H9 (cell line): Measurements from ENCODE around the gene TYW1. TPM values are rescaled to one million over a fixed set of nuclear protein-coding genes. Genes with fewer than 3 reads are reported as not detected.

Experiments
- DNase-seq: peaks from one replicate; pipeline ENCODE4 v3.0.0-alpha.2; 2017
- H2AFZ ChIP-seq: one replicate; pipeline ENCODE4 v1.6.1; 2013; ENCODE audit warnings: mild to moderate bottlenecking, low read length, control low read depth, moderate library complexity
- H2AK5ac ChIP-seq: 2 replicates; pipeline ENCODE4 v1.6.1; 2013; ENCODE audit warnings: low read length, control low read depth, mixed read lengths; ENCODE audit not compliant: insufficient read length
- H2BK120ac ChIP-seq: one replicate; pipeline ENCODE4 v1.6.1; 2013; ENCODE audit warnings: low read depth, mild to moderate bottlenecking, low read length, control low read depth, inconsistent platforms; ENCODE audit not compliant: poor library complexity, severe bottlenecking
- H2BK12ac ChIP-seq: 2 replicates; pipeline ENCODE4 v1.6.1; 2013; ENCODE audit warnings: low read length, control low read depth, mixed read lengths, low read depth; ENCODE audit not compliant: insufficient read length
- H2BK15ac ChIP-seq: 2 replicates; pipeline ENCODE4 v1.6.1; 2013; ENCODE audit warnings: low read depth, low read length, control low read depth
- H2BK20ac ChIP-seq: one replicate; pipeline ENCODE4 v1.6.1; 2013; ENCODE audit warnings: low read depth, mild to moderate bottlenecking, low read length, control low read depth, inconsistent platforms; ENCODE audit not compliant: poor library complexity, severe bottlenecking
- H2BK5ac ChIP-seq: 2 replicates; pipeline ENCODE4 v1.6.1; 2013; ENCODE audit warnings: low read length, control low read depth, mixed read lengths; ENCODE audit not compliant: insufficient read length
- H3K14ac ChIP-seq: 2 replicates; pipeline ENCODE4 v1.6.1; 2013; ENCODE audit warnings: low read length, control low read depth; ENCODE audit not compliant: insufficient read depth
- H3K18ac ChIP-seq: 2 replicates; pipeline ENCODE4 v1.6.1; 2013; ENCODE audit warnings: low read depth, mild to moderate bottlenecking, mixed read lengths, low read length, control low read depth; ENCODE audit not compliant: insufficient read length
- H3K23ac ChIP-seq: 2 replicates; pipeline ENCODE4 v1.6.1; 2013; ENCODE audit warnings: low read length, control low read depth, mixed read lengths, low read depth; ENCODE audit not compliant: insufficient read length
- H3K23me2 ChIP-seq: 2 replicates; pipeline ENCODE4 v1.6.1; 2013; ENCODE audit warnings: low read depth, mild to moderate bottlenecking, mixed read lengths, low read length, control low read depth; ENCODE audit not compliant: insufficient read length, poor library complexity, severe bottlenecking
- H3K27ac ChIP-seq: 2 replicates; pipeline ENCODE4 v1.5.1; 2013; ENCODE audit warnings: low read length, control low read depth, mixed read lengths, low read depth; ENCODE audit not compliant: insufficient read length
- H3K27me3 ChIP-seq: 2 replicates; pipeline ENCODE4 v1.6.1; 2013; ENCODE audit warnings: low read length, control low read depth, inconsistent platforms; ENCODE audit not compliant: insufficient read depth
- H3K4ac ChIP-seq: 2 replicates; pipeline ENCODE4 v1.6.1; 2013; ENCODE audit warnings: low read depth, mild to moderate bottlenecking, control low read depth, inconsistent platforms, low read length, moderate library complexity
- H3K4me1 ChIP-seq: 2 replicates; pipeline ENCODE4 v1.6.1; 2013; ENCODE audit warnings: low read length, control low read depth, inconsistent platforms; ENCODE audit not compliant: insufficient read depth
- H3K4me2 ChIP-seq: 2 replicates; pipeline ENCODE4 v1.6.1; 2013; ENCODE audit warnings: low read length, control low read depth, mixed read lengths; ENCODE audit not compliant: insufficient read length, insufficient read depth
- H3K56ac ChIP-seq: 2 replicates; pipeline ENCODE4 v1.6.1; 2013; ENCODE audit warnings: low read depth, mild to moderate bottlenecking, mixed read lengths, low read length, control low read depth; ENCODE audit not compliant: insufficient read length
- H3K79me1 ChIP-seq: 2 replicates; pipeline ENCODE4 v1.6.1; 2013; ENCODE audit warnings: low read depth, mild to moderate bottlenecking, moderate library complexity, low read length, control low read depth, inconsistent platforms; ENCODE audit not compliant: insufficient read depth, poor library complexity, severe bottlenecking
- H3K79me2 ChIP-seq: 2 replicates; pipeline ENCODE4 v1.6.1; 2013; ENCODE audit warnings: low read length, control low read depth, inconsistent platforms; ENCODE audit not compliant: insufficient read depth
- H3K9ac ChIP-seq: 2 replicates; pipeline ENCODE4 v1.6.1; 2013; ENCODE audit warnings: low read length, control low read depth, mixed read lengths; ENCODE audit not compliant: insufficient read length; ENCODE audit errors: extremely low read depth
- H3K9me3 ChIP-seq: one replicate; pipeline ENCODE4 v1.6.1; 2013; ENCODE audit warnings: low read depth, low read length, inconsistent platforms; ENCODE audit not compliant: control insufficient read depth
- H3T11ph ChIP-seq: one replicate; pipeline ENCODE4 v1.6.1; 2013; ENCODE audit warnings: mild to moderate bottlenecking, low read length, control low read depth, inconsistent platforms
- H4K20me1 ChIP-seq: one replicate; pipeline ENCODE4 v1.6.1; 2013; ENCODE audit not compliant: control insufficient read depth, insufficient read length, insufficient read depth
- H4K5ac ChIP-seq: 2 replicates; pipeline ENCODE4 v1.6.1; 2013; ENCODE audit warnings: low read depth, mild to moderate bottlenecking, mixed read lengths, low read length, control low read depth; ENCODE audit not compliant: insufficient read length
- H4K8ac ChIP-seq: replicated peaks from 2 replicates; pipeline ENCODE4 v1.6.1; 2013; ENCODE audit warnings: low read length, control low read depth, mixed read lengths, low read depth; ENCODE audit not compliant: insufficient read length
- H4K91ac ChIP-seq: 2 replicates; pipeline ENCODE4 v1.6.1; 2013; ENCODE audit warnings: low read depth, mild to moderate bottlenecking, moderate library complexity, mixed read lengths, low read length, control low read depth; ENCODE audit not compliant: insufficient read length
- H3K27ac Mint-ChIP-seq, 3 experiments: 2 replicates in 2 of 3; 3 replicates in 1 of 3; pipeline ENCODE4 v1.8.0; 2020 to 2021; ENCODE audit warnings: mixed read lengths in 3 of 3, mild to moderate bottlenecking in 1 of 3, moderate library complexity in 1 of 3
- H3K27me3 Mint-ChIP-seq: 2 replicates; pipeline ENCODE4 v1.8.0; 2021; ENCODE audit warnings: low read depth, mild to moderate bottlenecking, moderate library complexity, mixed read lengths
- H3K36me3 Mint-ChIP-seq, 3 experiments: 2 replicates in 2 of 3; 3 replicates in 1 of 3; pipeline ENCODE4 v1.8.0; 2020 to 2021; ENCODE audit warnings: low read depth in 3 of 3, mixed read lengths in 3 of 3; ENCODE audit not compliant: insufficient read depth in 1 of 3
- H3K4me1 Mint-ChIP-seq, 2 experiments: 2 replicates each; pipeline ENCODE4 v1.8.0; 2020; ENCODE audit warnings: mixed read lengths in 2 of 2
- H3K4me3 Mint-ChIP-seq, 2 experiments: 2 replicates in 1 of 2; 3 replicates in 1 of 2; pipeline ENCODE4 v1.8.0; 2020 to 2021; ENCODE audit warnings: mild to moderate bottlenecking in 2 of 2, mixed read lengths in 2 of 2, moderate library complexity in 1 of 2
- H3K9me3 Mint-ChIP-seq, 2 experiments: 2 replicates in 1 of 2; 3 replicates in 1 of 2; pipeline ENCODE4 v1.8.0; 2020; ENCODE audit warnings: mild to moderate bottlenecking in 2 of 2, mixed read lengths in 2 of 2, moderate library complexity in 1 of 2
- CTCF ChIP-seq: fragments of 200-600 bp; sonication (generic); conservative IDR thresholded peaks from 3 replicates; pipeline ENCODE4 v1.8.0; 2021; ENCODE audit warnings: antibody characterized with exemption, mild to moderate bottlenecking
- WGBS: extraction: QIAGEN DNeasy Blood & Tissue Kit; methylation state at CpG from one replicate; pipeline ENCODE4 v1.1.7; 2013; ENCODE audit warnings: missing lambda C conversion rate, low lambda C conversion rate, mixed read lengths; ENCODE audit not compliant: insufficient read length; ENCODE audit errors: extremely low coverage; 5-methylcytosine and 5-hydroxymethylcytosine counted together
- total RNA-seq: library from RNA; stranded (reverse); gene quantifications from 2 replicates; pipeline ENCODE4 v1.2.1, GENCODE V29; 2021

The TYW1 gene
- total RNA-seq, 1 experiment from 2014 or later, result 22.3 TPM

- Histone ChIP-seq H2BK15ac (no peak overlapping the region), H2BK120ac (no peak overlapping the region), H3K9ac (no peak overlapping the region), H3K56ac (no peak overlapping the region), H4K91ac (no peak overlapping the region), H3K27me3 (no peaks in the 10 kb centered on the region), H4K20me1 (no peaks in the 10 kb centered on the region), H3K23ac (no peak overlapping the region), H3K23me2 (no peaks in the 10 kb centered on the region), H3K79me1 (no peaks in the 10 kb centered on the region), H4K8ac (no peak overlapping the region), H2AFZ (no peak overlapping the region), H3K4ac (no peak overlapping the region), H2BK20ac (no peak overlapping the region), H2BK12ac (no peak overlapping the region), H2BK5ac (no peak overlapping the region), H3K18ac (no peak overlapping the region), H2AK5ac (no peak overlapping the region), H3K9me3 (no peaks in the 10 kb centered on the region), H3K14ac (no peak overlapping the region), H3K27ac (no peak overlapping the region), H4K5ac (no peak overlapping the region), H3T11ph (no peak overlapping the region), H3K4me2 (no peak overlapping the region), H3K4me1 (no peaks in the 10 kb centered on the region), H3K79me2 (no peaks in the 10 kb centered on the region)
- Mint-ChIP-seq H3K4me1 (no peaks in the 10 kb centered on the region), H3K27ac (no peak overlapping the region; a peak in 1 of 7 replicates), H3K4me3 (no peak overlapping the region), H3K27me3 (no peaks in the 10 kb centered on the region), H3K9me3 (peaks cover 3 to 4% of the 10 kb centered on the region in 2 experiments), H3K36me3 (peaks cover 6 to 38% (median 36%) of the 10 kb centered on the region in 3 experiments; a peak in 5 of 7 replicates)
- TF ChIP-seq CTCF, result no peak
- WGBS, result no CpG with 5 or more reads among the region's 4 CpGs
- no peak for DNase-seq
Measured at GRCh38 chr7:66960192-66960591, 36.4 kb upstream of the TYW1 start.
